H1 (cell line): ENCODE results near the gene ADGRF5. TPM values are rescaled to one million over a fixed set of nuclear protein-coding genes. Genes with fewer than 3 reads are reported as not detected.

Experiments
- CTCF ChIA-PET: fragments of 300-600 bp; sonication (Branson Sonifier 250); formaldehyde crosslinking; loops from one replicate; lab custom pipeline; 2021; ENCODE audit not compliant: partially characterized antibody; lab: Charles Lee
- POLR2A ChIA-PET: fragments of 300-600 bp; sonication (Branson Sonifier 250); formaldehyde crosslinking; loops from one replicate; lab custom pipeline; 2021; ENCODE audit warnings: inconsistent platforms; ENCODE audit not compliant: partially characterized antibody; lab: Charles Lee
- DNase-seq, 2 experiments: peaks; one replicate each; pipeline versions ENCODE4 v3.0.0 to v3.0.0-alpha.2; 2010 to 2022; ENCODE audit warnings: low spot score in 2 of 2, low read depth in 1 of 2, mixed read lengths in 1 of 2
- FAIRE-seq: peaks from 2 replicates; lab custom pipeline; 2011; peaks lifted over from hg19 to GRCh38; lab: Jason Lieb, UNC
- H2AFZ ChIP-seq: 2 replicates; pipeline ENCODE4 v1.8.1; 2012; ENCODE audit warnings: low read length, inconsistent platforms
- H2AK5ac ChIP-seq: 2 replicates; pipeline ENCODE4 v1.6.1; 2013; ENCODE audit warnings: low read depth, low read length
- H2BK120ac ChIP-seq: replicated peaks from 2 replicates; pipeline ENCODE3; 2013; ENCODE audit warnings: low read depth, low read length, inconsistent platforms
- H2BK12ac ChIP-seq: 2 replicates; pipeline ENCODE4 v1.6.1; 2013; ENCODE audit warnings: low read depth, low read length
- H2BK15ac ChIP-seq: 2 replicates; pipeline ENCODE4 v1.6.1; 2013; ENCODE audit warnings: low read length
- H2BK20ac ChIP-seq: 2 replicates; pipeline ENCODE4 v1.6.1; 2013; ENCODE audit warnings: low read length
- H2BK5ac ChIP-seq: 2 replicates; pipeline ENCODE4 v1.6.1; 2013; ENCODE audit warnings: low read depth, low read length
- H3K14ac ChIP-seq: 2 replicates; pipeline ENCODE4 v1.6.1; 2013; ENCODE audit warnings: inconsistent platforms; ENCODE audit not compliant: insufficient read length
- H3K18ac ChIP-seq: 2 replicates; pipeline ENCODE4 v1.6.1; 2013; ENCODE audit warnings: low read length; ENCODE audit errors: extremely low read depth
- H3K23ac ChIP-seq: 2 replicates; pipeline ENCODE4 v1.6.1; 2013; ENCODE audit warnings: inconsistent platforms; ENCODE audit not compliant: insufficient read length
- H3K23me2 ChIP-seq: 2 replicates; pipeline ENCODE4 v1.6.1; 2013; ENCODE audit warnings: low read depth, low read length
- H3K27ac ChIP-seq: 2 replicates; pipeline ENCODE4 v1.6.1; 2011; ENCODE audit warnings: low read depth, low read length, inconsistent platforms
- H3K27me3 ChIP-seq, 4 experiments: replicated peaks in 1 of 4; 1 replicate in 1 of 4; 2 replicates in 3 of 4; pipeline versions ENCODE4 v1.6.1 to v1.8.1; 2011 to 2013; ENCODE audit warnings: low read length in 3 of 4, mild to moderate bottlenecking in 3 of 4, inconsistent platforms in 2 of 4, mixed read lengths in 2 of 4, moderate library complexity in 1 of 4; ENCODE audit not compliant: control insufficient read depth in 3 of 4, insufficient read depth in 3 of 4; ENCODE audit errors: extremely low read depth in 1 of 4
- H3K36me3 ChIP-seq, 4 experiments: 2 replicates each; pipeline versions ENCODE4 v1.6.1 to v1.8.1; 2011 to 2013; ENCODE audit warnings: mild to moderate bottlenecking in 4 of 4, low read length in 3 of 4, moderate library complexity in 2 of 4, control low read depth in 1 of 4, inconsistent platforms in 1 of 4; ENCODE audit not compliant: insufficient read depth in 4 of 4, control insufficient read depth in 2 of 4
- H3K4ac ChIP-seq: replicated peaks from 2 replicates; pipeline ENCODE3; 2013; ENCODE audit warnings: low read length, low read depth, mixed read lengths, inconsistent platforms; ENCODE audit not compliant: insufficient read length
- H3K4me1 ChIP-seq, 4 experiments: replicated peaks in 1 of 4; 1 replicate in 1 of 4; 2 replicates in 3 of 4; pipeline versions ENCODE4 v1.6.1 to v1.8.1; 2011 to 2013; ENCODE audit warnings: low read length in 3 of 4, inconsistent platforms in 2 of 4, mixed read lengths in 1 of 4; ENCODE audit not compliant: insufficient read depth in 4 of 4, control insufficient read depth in 3 of 4
- H3K4me2 ChIP-seq, 2 experiments: 2 replicates each; pipeline versions ENCODE4 v1.6.1 to v1.8.1; 2011 to 2013; ENCODE audit warnings: low read depth in 2 of 2, low read length in 2 of 2, control low read depth in 1 of 2, inconsistent platforms in 1 of 2, mild to moderate bottlenecking in 1 of 2; ENCODE audit not compliant: insufficient read depth in 1 of 2
- H3K4me3 ChIP-seq, 4 experiments: fragments of 200-600, 300-600 bp in 1 of 4; sonication (generic), shearing (Covaris generic), sonication (Bioruptor Twin) in 1 of 4; 2 replicates each; pipeline versions ENCODE4 v1.5.1 to v1.8.1; 2011 to 2016; ENCODE audit warnings: low read length in 4 of 4, low read depth in 3 of 4, control low read depth in 2 of 4, inconsistent platforms in 2 of 4, mild to moderate bottlenecking in 2 of 4, mixed read lengths in 1 of 4, moderate library complexity in 1 of 4; ENCODE audit not compliant: insufficient read depth in 2 of 4; ENCODE audit errors: extremely low read depth in 1 of 4
- H3K56ac ChIP-seq: replicated peaks from 2 replicates; pipeline ENCODE3; 2013; ENCODE audit warnings: low read depth, mild to moderate bottlenecking, mixed read lengths, low read length, inconsistent platforms; ENCODE audit not compliant: insufficient read length
- H3K79me1 ChIP-seq: 2 replicates; pipeline ENCODE4 v1.6.1; 2013; ENCODE audit warnings: low read depth, low read length, control low read depth
- H3K79me2 ChIP-seq, 2 experiments: 2 replicates each; pipeline versions ENCODE4 v1.6.1 to v1.8.1; 2012 to 2013; ENCODE audit warnings: low read length in 2 of 2, mild to moderate bottlenecking in 2 of 2, inconsistent platforms in 1 of 2; ENCODE audit not compliant: insufficient read depth in 2 of 2, control insufficient read depth in 1 of 2
- H3K9ac ChIP-seq, 4 experiments: replicated peaks in 1 of 4; 1 replicate in 1 of 4; 2 replicates in 3 of 4; pipeline versions ENCODE4 v1.6.1 to v1.8.1; 2011 to 2013; ENCODE audit warnings: low read depth in 3 of 4, low read length in 3 of 4, control low read depth in 2 of 4, mild to moderate bottlenecking in 2 of 4, moderate library complexity in 2 of 4, inconsistent platforms in 1 of 4; ENCODE audit errors: extremely low read depth in 1 of 4
- H3K9me3 ChIP-seq, 2 experiments: 2 replicates each; pipeline versions ENCODE4 v1.6.1 to v1.8.1; 2012 to 2013; ENCODE audit warnings: mild to moderate bottlenecking in 2 of 2, moderate library complexity in 2 of 2, control low read depth in 1 of 2, inconsistent platforms in 1 of 2, low read depth in 1 of 2, low read length in 1 of 2, mixed read lengths in 1 of 2; ENCODE audit not compliant: insufficient read depth in 2 of 2
- H4K20me1 ChIP-seq, 2 experiments: replicated peaks in 1 of 2; 2 replicates each; pipeline versions ENCODE3 to v1.8.1; 2011 to 2013; ENCODE audit warnings: inconsistent platforms in 2 of 2, low read length in 2 of 2, mild to moderate bottlenecking in 1 of 2; ENCODE audit not compliant: insufficient read depth in 2 of 2, control insufficient read depth in 1 of 2
- H4K5ac ChIP-seq: 2 replicates; pipeline ENCODE4 v1.6.1; 2013; ENCODE audit warnings: low read length, low read depth, mixed read lengths, inconsistent platforms; ENCODE audit not compliant: insufficient read length
- H4K8ac ChIP-seq: 2 replicates; pipeline ENCODE4 v1.8.0; 2013; ENCODE audit warnings: mild to moderate bottlenecking, moderate library complexity, low read length, inconsistent platforms; ENCODE audit not compliant: insufficient read depth; ENCODE audit errors: extremely low read depth
- H4K91ac ChIP-seq: replicated peaks from 2 replicates; pipeline ENCODE3; 2013; ENCODE audit warnings: low read length, mixed read lengths, inconsistent platforms; ENCODE audit not compliant: insufficient read length
- BRCA1 ChIP-seq: IDR thresholded peaks from 2 replicates; pipeline ENCODE4 v1.6.1; 2012; ENCODE audit warnings: low read depth, low read length, improper control_type of control experiment
- CBX5 ChIP-seq: fragments of 300-800, 300-1000 bp; sonication (generic); IDR thresholded peaks from 2 replicates; pipeline ENCODE4 v1.7.1; 2016; ENCODE audit warnings: antibody characterized with exemption, low read length, low read depth
- E2F6 ChIP-seq: IDR thresholded peaks from 2 replicates; pipeline ENCODE4 v1.6.1; 2012; ENCODE audit warnings: inconsistent platforms
- EGR1 ChIP-seq: IDR thresholded peaks from 2 replicates; pipeline ENCODE4 v1.6.1; 2011; ENCODE audit warnings: low read depth, low read length, borderline replicate concordance
- EZH2 ChIP-seq: fragments of 200-600 bp; sonication (generic); IDR thresholded peaks from 2 replicates; pipeline ENCODE4 v1.7.1; 2012; ENCODE audit warnings: low read depth, mild to moderate bottlenecking, moderate library complexity, low read length, inconsistent platforms; ENCODE audit not compliant: severe bottlenecking
- MAX ChIP-seq: IDR thresholded peaks from 2 replicates; pipeline ENCODE4 v1.6.1; 2012; ENCODE audit warnings: inconsistent platforms
- NRF1 ChIP-seq: IDR thresholded peaks from 2 replicates; pipeline ENCODE4 v1.6.1; 2011; ENCODE audit warnings: mild to moderate bottlenecking, low read depth, low read length, improper control_type of control experiment
- SIX5 ChIP-seq: IDR thresholded peaks from 2 replicates; pipeline ENCODE4 v1.6.1; 2011; ENCODE audit warnings: mild to moderate bottlenecking, low read depth, low read length
- USF2 ChIP-seq: IDR thresholded peaks from 2 replicates; pipeline ENCODE4 v1.6.1; 2011; ENCODE audit warnings: low read length, improper control_type of control experiment
- whole genome bisulfite sequencing, 2 experiments: shearing (Covaris generic) in 1 of 2; methylation state at CpG; one replicate each; pipeline versions ENCODE4 v1.1.6 to v1.1.7; 2013 to 2015; ENCODE audit warnings: low lambda C conversion rate in 2 of 2, mixed read lengths in 2 of 2, inconsistent platforms in 1 of 2, low coverage in 1 of 2, missing lambda C conversion rate in 1 of 2; ENCODE audit not compliant: insufficient replicate concordance in 2 of 2, insufficient coverage in 1 of 2, insufficient read length in 1 of 2; ENCODE audit errors: extremely low coverage in 1 of 2, missing lambda C conversion rate in 1 of 2; 5-methylcytosine and 5-hydroxymethylcytosine counted together
- polyA plus RNA-seq, 7 experiments: library from polyadenylated mRNA; depleted of rRNA in 3 of 7; stranded (reverse) in 5 of 7; unstranded in 2 of 7; fragments of >200 nt in 5 of 7; fragments of 200-250 nt in 2 of 7; gene quantifications; 1 replicate in 5 of 7; 2 replicates in 1 of 7; 4 replicates in 1 of 7; pipeline versions ENCODE4 v1.2.1 to v1.2.3, GENCODE V29; 2011 to 2013; ENCODE audit warnings: missing spikeins in 2 of 7, mixed read lengths in 2 of 7
- total RNA-seq: library from RNA; stranded (reverse); fragmentation: NEBNext Ultra II Directional; extraction: Animal tissue kit (Norgen Biotek cat#: 25700); gene quantifications from 2 replicates; pipeline ENCODE4 v1.2.1, GENCODE V29; 2021

ADGRF5 gene
- total and polyA plus RNA-seq, 2 of the 8 experiments (the other 6 are each of a cell fraction or from before 2014, with no cell fraction given) = 0.06 TPM; not detected in 1

- WGBS, 2 experiments = 88% methylated on average over 2 of the region's 2 CpGs; no CpG with 5 or more reads in 1 of the 2 experiments
- H3K9ac ChIP-seq = no peak overlapping the region
- CTCF ChIA-PET = interaction anchor here (1.5 kb wide), 1 partner anchor 28 kb away, joined by 3 read pairs; no protein-coding TSS in a partner anchor
- FAIRE-seq (no peak), DNase-seq (no peak)
- no peak overlapping the region for H3K23ac ChIP-seq
- no peak overlapping the region for H4K5ac ChIP-seq
- no peak overlapping the region for H2AFZ ChIP-seq
- no peak overlapping the region for H2BK20ac ChIP-seq
- no peak overlapping the region for H3K27ac ChIP-seq
- no peak overlapping the region for H4K91ac ChIP-seq
- H2AK5ac ChIP-seq = no peak overlapping the region
- no peaks in the 10 kb centered on the region for H4K20me1 ChIP-seq
- H2BK15ac ChIP-seq = no peak overlapping the region
- H3K14ac ChIP-seq = no peak overlapping the region
- H3K4ac ChIP-seq = no peak overlapping the region
- no peaks in the 10 kb centered on the region for H3K79me2 ChIP-seq
- POLR2A ChIA-PET = no interaction called here
- peaks cover 0 to 7% (median 5%) of the 10 kb centered on the region in 4 experiments; a peak in 5 of 7 replicates for H3K4me1 ChIP-seq
- no peak overlapping the region for H2BK12ac ChIP-seq
- H3K23me2 ChIP-seq = no peaks in the 10 kb centered on the region
- no peak overlapping the region for H3K4me2 ChIP-seq
- TF ChIP-seq CBX5 = no peak
- TF ChIP-seq EGR1 = no peak
- TF ChIP-seq SIX5 = no peak
- no peak for TF ChIP-seq NRF1
- TF ChIP-seq E2F6 = no peak
- no peak for TF ChIP-seq MAX
- TF ChIP-seq USF2 = no peak
- no peak for TF ChIP-seq EZH2
- no peak for TF ChIP-seq BRCA1
- H3K4me3 ChIP-seq = no peak overlapping the region
- no peak overlapping the region for H2BK120ac ChIP-seq
- H3K9me3 ChIP-seq = no peaks in the 10 kb centered on the region
- no peaks in the 10 kb centered on the region for H3K27me3 ChIP-seq
- no peak overlapping the region for H3K18ac ChIP-seq
- no peaks in the 10 kb centered on the region for H3K79me1 ChIP-seq
- no peak overlapping the region for H4K8ac ChIP-seq
- no peak overlapping the region for H2BK5ac ChIP-seq
- no peaks in the 10 kb centered on the region for H3K36me3 ChIP-seq
- no peak overlapping the region for H3K56ac ChIP-seq
Measured at GRCh38 chr6:46931416-46931815, 9.7 kb upstream of the ADGRF5 start.
